HG02610 (cell line): Measurements from ENCODE around the gene CHRNA1.

Source experiments
- ATAC-seq: cut with Tn5 transposase; IDR thresholded peaks from one replicate; pipeline ENCODE4 v1.9.1; 2021; ENCODE audit warnings: mild to moderate bottlenecking, moderate library complexity; ENCODE audit not compliant: unreplicated experiment

Gene CHRNA1

DNA sequence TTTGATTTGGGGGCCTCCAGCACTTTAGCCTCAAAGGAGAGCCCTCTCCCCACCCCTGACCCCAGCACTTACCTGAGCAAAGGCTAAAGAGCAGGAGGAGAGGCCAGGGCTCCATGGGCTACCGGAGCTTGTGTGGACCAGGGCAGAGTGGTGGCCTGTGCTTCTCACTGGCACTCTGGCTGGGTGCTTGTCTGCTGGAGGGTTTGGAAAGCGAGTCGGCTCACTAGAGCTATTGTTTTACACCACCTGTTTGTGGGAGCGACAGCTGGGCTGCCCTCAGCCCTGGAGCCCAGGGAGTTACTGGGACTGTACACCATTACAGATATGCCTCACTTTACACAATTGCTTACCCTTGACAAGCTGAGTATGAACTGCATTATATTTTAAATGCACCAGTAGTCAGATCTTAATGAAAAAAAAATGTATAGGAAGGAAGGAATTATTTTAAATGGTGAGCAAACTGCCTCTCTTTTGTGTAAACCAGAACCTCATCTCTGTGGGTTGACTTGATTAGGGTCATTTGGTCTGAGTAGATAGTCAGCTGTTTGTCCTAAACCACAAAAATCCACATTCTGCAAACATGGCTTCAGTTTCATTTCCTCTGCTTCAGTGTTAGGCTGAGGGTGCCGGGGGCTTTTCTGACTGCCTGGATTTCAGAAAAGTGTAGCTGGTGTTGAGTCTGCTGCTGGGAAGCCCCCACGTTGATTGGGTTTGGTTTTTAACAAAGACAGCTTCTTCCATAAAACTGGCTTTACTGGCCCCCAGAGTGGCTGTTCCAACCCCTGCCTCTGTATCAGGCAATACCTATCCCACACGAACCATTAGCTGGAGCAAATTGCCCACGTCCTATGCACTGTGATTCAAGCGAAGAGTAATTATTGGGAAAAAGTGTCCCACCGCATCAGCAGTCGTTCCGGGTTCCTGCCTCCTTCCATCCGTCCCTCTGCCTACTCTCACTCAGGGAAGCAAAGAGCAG, at the start of gene CHRNA1:
Gene CHRNA1, minus strand, starts transcription at position 193 of the 976 bp plus-strand sequence. Its CDS starts 78 bp downstream, at position 115.
- ATAC-seq = peak; percentile 55

GRCh38 chr2:174812037-174812436, 47.8 kb upstream of the CHRNA1 start:
- no peak for ATAC-seq

DNA sequence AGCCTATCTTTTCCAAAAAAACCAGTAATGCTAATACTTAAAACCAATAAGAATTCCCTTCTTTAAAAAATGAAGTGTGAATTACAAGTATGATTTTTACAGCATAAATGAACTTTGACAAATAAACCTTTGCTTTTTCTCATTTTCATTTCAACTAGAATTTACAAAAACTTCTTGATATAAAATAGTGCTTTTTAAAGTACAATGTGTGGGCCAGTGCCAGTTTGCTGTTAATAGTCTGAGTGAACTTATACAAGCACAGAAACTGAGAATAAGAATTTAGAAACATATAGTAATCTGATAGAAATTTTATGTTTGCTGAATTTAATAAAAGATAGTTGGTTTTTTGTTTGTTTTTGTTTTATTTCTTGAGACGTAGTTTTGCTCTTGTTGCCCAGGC, 43.7 kb upstream of the CHRNA1 start:
- ATAC-seq = no peak

- no peak for ATAC-seq
These were observed 41.5 kb upstream of the CHRNA1 start for GRCh38 chr2:174805803-174806202.

GRCh38 chr2:174802459-174802858, 38.2 kb upstream of the CHRNA1 start:
- ATAC-seq = no peak

DNA sequence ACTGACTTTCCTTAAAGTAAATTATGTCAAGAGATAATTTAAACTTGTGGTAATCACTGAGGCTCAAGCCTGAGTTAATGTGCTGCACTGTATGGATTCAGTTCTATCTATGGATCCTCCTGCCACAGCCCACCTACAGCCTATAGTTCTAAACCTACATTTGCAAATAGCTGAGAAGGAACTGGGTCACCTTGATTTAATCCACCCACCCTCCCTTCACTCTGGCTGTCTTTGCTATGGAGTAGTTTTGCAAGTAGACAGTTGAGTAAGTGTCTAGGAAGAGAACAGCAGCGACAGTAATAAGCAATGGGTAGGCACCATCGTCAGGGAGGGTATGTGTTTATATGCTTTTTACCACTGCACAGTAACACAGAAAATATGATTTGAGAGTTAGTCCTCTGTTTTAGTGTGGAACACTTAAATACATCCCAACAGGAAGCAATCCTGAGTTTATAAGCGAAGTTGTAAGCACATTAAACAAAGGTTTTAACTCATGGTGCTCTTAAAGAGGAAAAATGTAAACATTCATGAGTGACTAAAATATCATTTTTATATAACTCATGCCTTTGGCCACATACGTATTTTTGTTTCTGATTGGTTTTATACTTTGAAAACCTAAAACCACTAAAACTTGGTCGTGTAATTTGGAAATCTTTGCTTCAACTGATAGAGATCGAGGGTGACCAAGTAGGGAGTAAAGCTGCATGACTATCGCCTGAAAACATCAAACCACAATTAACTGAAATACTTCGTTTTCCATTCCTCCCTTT, 36.3 kb upstream of the CHRNA1 start:
- ATAC-seq = no peak

- ATAC-seq = no peak
These were observed 34.5 kb upstream of the CHRNA1 start for GRCh38 chr2:174798801-174799200.

- ATAC-seq = no peak
These were observed 33.6 kb upstream of the CHRNA1 start for GRCh38 chr2:174797781-174798276.

- ATAC-seq = no peak
These were observed 32.1 kb upstream of the CHRNA1 start for GRCh38 chr2:174796319-174796771.

DNA sequence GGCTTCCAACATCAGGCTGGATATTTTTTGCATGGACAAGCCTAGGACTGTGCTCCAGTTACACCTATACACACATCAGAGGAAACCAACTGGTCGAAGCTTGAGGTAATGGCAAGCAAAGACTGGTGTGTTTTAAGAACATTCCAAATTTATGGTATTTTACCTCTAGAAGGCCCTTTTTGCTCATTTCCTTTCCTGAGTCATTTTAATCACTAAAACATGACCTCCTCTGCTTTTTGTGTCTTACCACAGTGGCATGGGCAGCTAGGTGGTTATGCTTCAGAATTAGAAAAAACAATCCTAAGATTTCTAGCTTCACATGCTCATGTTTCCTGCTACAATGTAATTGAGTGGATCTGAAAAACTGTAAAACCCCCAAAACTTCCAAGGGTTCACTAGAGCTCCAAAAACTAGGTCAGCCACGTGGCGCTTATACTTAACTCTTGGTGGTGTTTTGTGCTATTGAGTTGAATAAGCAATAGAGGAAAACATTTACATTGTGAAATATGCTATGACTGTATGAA, 30.6 kb upstream of the CHRNA1 start:
- no peak for ATAC-seq

GRCh38 chr2:174792309-174793025, 28.2 kb upstream of the CHRNA1 start:
- ATAC-seq = no peak

DNA sequence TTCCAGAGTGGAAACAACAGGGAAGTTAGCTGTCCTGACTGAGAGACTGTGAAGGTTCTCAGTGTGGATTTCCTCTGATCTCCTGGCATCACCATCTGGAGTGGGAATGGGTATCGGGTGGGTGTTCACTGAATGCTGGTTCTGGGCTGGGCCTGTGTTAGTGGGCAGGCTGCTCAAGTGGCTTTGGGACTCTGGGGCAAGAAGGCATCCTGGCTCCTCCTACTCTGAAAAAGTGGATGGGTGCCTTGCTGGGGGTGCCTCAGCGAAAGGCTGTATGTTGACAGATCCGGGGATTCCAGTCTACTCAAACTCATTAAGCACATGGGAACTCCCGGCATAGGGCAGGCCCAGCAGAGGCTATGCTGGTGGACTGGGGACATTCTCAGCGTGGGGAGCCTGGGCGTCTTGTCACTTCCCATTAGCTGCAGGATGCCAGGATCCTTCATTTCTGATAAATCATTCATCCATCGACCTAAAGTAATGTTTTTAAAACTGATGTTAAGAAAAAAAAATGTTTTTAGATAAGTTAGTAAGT, 27.5 kb upstream of the CHRNA1 start:
- no peak for ATAC-seq

DNA sequence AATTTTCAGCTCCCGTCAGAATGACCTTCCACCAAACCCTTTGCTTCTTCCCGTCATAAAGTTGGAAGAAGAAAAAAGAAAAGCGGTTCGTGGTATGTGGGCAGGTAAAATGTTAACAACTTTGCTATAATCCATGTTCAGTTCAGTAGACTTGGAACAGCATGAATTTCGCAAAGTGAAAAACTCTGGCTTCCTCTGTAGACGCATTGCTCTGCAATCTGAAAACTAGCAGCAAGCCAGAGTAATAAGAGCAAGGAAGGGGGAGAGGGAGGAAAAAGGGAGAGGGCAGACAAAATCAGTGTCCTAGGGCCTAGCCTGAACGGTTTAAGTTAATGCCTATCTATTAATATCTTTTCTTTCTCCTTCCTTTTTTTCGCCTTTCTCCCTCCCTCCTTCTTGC, 26.7 kb upstream of the CHRNA1 start:
- no peak for ATAC-seq

GRCh38 chr2:174789001-174789400, 24.7 kb upstream of the CHRNA1 start:
- no peak for ATAC-seq

DNA sequence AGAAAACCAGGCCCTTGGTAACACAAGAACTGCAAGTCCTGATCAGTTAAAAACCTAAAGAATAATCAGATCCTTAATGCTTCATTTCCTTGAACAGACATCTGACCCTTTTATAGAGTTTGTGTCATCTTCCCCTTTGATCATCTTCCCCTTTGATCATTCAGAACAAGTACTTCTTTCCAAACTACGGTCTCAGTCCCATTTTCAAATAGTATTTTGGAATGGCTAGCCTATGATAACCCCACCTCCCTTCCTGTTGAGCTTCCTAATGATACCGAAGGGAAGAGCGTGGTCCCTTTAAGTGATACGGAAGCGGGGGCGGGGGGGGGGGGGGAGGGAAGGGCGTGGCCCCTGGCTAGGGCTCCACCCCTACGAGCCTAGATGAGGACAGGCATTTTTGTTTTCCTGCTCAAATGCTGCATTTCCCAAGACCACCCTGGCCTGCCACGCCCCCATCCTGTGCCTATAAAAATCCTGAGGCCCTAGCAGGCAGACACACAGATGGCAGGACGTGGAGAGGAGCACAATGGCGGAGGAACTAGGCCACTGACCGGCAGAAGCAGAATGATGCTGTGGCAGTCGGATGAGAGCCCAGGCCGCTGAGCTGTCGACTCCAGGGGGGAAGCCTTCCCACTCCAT, 24.1 kb upstream of the CHRNA1 start:
- ATAC-seq = no peak

DNA sequence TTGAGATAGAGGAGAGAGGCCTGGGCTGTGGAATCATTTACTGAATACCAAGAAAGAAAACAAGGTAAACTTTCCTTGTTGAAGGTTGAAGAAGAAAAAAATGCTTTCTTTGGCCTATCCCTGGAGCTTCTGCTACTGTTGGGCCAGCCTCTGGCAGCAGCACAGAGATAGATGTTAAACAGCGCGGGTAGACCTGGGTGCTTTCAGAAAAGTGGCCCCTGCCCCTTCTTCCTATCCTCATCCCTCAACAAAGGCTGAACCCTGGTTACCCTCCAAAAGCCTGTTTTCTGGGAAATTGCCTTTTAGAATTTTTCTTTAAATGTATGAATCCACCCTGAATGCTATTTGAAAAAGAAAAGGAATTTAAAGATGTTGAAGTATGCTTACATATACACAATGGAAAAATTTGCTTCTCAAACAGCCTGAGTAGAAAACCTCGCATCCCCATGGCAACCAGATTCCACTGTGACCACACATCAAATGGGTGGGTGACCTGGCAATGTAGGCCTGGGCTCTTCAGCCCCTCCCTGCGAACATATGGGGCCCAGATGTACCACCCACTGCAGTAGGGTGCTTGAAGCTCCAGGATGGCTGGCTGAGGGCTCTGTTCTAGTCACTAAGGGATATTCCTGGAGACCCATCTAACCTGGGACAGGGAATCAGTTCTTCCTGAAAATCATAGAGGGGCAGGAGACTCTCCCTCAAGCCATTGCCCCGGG, 23.4 kb upstream of the CHRNA1 start:
- no peak for ATAC-seq

- ATAC-seq = no peak
These were observed 21.9 kb upstream of the CHRNA1 start for GRCh38 chr2:174786066-174786725.

- ATAC-seq = no peak
These were observed 21.2 kb upstream of the CHRNA1 start for GRCh38 chr2:174785481-174785880.

GRCh38 chr2:174784909-174785308, 20.6 kb upstream of the CHRNA1 start:
- ATAC-seq = no peak
